Measurements from ENCODE around the gene EMX1.
A peak's percentile ranks its signal among the peaks of the same experiment; 100 is the strongest.

EMX1 gene

DNA sequence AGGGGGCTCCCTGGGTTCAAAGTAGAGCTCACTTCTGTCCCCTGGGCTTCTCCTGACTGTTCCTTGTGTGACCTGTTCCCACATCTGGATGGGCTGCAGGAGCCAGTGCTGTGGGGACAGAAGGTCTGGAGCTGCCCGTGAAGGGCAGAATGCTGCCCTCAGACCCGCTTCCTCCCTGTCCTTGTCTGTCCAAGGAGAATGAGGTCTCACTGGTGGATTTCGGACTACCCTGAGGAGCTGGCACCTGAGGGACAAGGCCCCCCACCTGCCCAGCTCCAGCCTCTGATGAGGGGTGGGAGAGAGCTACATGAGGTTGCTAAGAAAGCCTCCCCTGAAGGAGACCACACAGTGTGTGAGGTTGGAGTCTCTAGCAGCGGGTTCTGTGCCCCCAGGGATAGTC lies 15.5 kb downstream of the EMX1 start:
- no peak for FAIRE-seq
- DNase-seq (ENCODE audit: insufficient read length, low spot score), result no peak
- TF ChIP-seq, protein P1, sequence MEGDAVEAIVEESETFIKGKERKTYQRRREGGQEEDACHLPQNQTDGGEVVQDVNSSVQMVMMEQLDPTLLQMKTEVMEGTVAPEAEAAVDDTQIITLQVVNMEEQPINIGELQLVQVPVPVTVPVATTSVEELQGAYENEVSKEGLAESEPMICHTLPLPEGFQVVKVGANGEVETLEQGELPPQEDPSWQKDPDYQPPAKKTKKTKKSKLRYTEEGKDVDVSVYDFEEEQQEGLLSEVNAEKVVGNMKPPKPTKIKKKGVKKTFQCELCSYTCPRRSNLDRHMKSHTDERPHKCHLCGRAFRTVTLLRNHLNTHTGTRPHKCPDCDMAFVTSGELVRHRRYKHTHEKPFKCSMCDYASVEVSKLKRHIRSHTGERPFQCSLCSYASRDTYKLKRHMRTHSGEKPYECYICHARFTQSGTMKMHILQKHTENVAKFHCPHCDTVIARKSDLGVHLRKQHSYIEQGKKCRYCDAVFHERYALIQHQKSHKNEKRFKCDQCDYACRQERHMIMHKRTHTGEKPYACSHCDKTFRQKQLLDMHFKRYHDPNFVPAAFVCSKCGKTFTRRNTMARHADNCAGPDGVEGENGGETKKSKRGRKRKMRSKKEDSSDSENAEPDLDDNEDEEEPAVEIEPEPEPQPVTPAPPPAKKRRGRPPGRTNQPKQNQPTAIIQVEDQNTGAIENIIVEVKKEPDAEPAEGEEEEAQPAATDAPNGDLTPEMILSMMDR (IDR thresholded peaks at IDR 0.05; ENCODE audit: insufficient read depth, missing control alignments), result no peak

DNA sequence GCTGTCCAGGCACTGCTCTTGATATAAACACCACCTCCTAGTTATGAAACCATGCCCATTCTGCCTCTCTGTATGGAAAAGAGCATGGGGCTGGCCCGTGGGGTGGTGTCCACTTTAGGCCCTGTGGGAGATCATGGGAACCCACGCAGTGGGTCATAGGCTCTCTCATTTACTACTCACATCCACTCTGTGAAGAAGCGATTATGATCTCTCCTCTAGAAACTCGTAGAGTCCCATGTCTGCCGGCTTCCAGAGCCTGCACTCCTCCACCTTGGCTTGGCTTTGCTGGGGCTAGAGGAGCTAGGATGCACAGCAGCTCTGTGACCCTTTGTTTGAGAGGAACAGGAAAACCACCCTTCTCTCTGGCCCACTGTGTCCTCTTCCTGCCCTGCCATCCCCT lies 15.9 kb downstream of the EMX1 start:
- no peak for DNase-seq (ENCODE audit: insufficient read length, low spot score)
- FAIRE-seq, result no peak
- TF ChIP-seq, protein P1 (IDR thresholded peaks at IDR 0.05; ENCODE audit: insufficient read depth, missing control alignments), result no peak

DNA sequence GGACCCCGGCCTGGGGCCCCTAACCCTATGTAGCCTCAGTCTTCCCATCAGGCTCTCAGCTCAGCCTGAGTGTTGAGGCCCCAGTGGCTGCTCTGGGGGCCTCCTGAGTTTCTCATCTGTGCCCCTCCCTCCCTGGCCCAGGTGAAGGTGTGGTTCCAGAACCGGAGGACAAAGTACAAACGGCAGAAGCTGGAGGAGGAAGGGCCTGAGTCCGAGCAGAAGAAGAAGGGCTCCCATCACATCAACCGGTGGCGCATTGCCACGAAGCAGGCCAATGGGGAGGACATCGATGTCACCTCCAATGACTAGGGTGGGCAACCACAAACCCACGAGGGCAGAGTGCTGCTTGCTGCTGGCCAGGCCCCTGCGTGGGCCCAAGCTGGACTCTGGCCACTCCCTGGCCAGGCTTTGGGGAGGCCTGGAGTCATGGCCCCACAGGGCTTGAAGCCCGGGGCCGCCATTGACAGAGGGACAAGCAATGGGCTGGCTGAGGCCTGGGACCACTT lies 16.4 kb downstream of the EMX1 start:
- no peak for DNase-seq (ENCODE audit: insufficient read length, low spot score)
- FAIRE-seq, result no peak
- TF ChIP-seq, protein P1 (IDR thresholded peaks at IDR 0.05; ENCODE audit: insufficient read depth, missing control alignments), result no peak

DNA sequence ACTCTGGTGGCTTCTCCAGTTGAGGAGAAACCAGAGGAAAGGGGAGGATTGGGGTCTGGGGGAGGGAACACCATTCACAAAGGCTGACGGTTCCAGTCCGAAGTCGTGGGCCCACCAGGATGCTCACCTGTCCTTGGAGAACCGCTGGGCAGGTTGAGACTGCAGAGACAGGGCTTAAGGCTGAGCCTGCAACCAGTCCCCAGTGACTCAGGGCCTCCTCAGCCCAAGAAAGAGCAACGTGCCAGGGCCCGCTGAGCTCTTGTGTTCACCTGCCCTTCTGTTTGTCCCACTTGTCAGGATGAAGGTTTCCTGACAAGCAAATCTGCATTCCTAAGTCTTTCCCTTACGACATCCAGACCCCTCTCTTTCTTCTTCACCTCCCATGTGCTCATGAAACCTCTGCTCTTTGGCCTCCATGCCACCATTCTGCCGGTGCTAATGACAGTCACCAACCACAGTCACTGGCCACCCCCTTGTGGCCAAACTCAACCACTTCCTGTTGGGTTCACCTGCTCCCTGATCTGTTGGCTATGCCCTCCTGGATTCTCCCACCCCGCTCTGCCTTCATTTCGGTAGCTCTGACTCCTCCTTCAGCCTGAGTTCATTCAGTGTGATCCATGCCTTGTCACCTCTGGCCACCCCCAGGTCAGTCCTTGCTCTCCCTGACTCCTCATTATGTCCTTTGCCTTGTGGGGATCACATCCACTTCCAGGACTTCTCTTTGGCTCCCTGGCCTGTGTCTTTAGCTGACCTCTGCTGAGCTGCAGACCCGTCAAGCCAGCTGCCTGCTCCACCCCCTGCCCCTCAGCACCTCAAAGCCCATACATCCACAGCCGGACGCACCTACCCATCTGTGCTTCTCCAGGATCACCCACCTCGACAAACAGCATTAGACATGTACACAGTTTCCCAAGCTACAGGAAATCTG lies 17.6 kb downstream of the EMX1 start:
- DNase-seq (ENCODE audit: insufficient read length, low spot score), result no peak
- FAIRE-seq, result no peak
- TF ChIP-seq, protein P1 (IDR thresholded peaks at IDR 0.05; ENCODE audit: insufficient read depth, missing control alignments), result peak; percentile 35

DNA sequence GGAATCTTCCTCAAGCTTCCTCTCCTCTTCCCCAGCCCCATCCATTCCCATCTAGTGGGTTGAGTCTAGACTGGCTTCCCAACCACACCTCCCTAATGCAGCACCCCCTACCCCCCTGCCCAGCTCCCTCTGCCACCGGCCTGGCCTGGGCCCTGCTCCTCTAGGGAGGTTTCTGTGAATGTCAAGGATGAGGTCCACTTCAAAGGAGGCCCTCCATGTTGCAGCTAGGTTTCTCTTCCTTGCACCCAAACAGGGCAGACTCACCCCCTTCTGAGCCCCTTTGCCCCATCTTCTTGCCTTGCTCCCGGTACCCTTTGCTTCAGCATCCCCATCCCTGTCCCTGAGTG lies 18.3 kb downstream of the EMX1 start:
- TF ChIP-seq, protein P1 (IDR thresholded peaks at IDR 0.05; ENCODE audit: insufficient read depth, missing control alignments), result no peak
- no peak for FAIRE-seq

DNA sequence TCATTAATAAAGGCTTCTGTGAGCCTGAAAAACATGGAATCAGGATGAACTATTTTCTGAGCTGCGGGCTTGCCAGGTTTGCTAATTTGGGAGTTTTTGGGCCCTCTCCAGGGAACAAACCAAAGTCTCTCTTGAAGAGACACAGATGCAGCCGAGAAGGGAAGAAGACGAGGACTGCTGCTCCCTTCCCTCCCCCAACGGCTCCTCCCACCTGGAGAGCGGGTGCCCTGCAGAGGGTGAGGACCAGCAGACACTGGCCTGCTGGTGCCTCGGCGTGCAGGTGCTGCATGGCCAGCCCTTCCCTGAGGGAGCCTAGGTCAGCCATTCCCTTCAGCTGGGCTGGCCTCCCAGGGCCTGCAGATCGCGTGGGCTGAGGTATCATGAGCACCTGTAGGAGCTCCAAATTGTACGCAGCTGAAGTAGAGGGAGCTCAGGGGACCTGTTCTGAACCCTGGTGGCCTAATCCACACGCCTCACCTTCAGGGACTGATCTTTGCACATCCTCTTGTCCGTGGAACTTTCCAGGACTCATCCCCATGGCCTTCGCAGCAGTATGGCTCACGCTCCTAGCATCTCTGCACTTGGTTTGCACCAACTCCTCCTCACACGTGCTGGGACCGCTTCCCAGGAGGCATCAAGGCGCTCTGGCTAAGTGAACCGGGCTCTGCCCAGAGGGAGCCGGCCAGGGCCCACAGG lies 19.5 kb downstream of the EMX1 start:
- TF ChIP-seq, protein P1 (IDR thresholded peaks at IDR 0.05; ENCODE audit: insufficient read depth, missing control alignments), result no peak
- FAIRE-seq (no peak), DNase-seq (ENCODE audit: insufficient read length, low spot score) (no peak)

More for the DNA sequence above, 18.3 kb downstream of the EMX1 start:
- no peak for DNase-seq (ENCODE audit: insufficient read length, low spot score)

DNA sequence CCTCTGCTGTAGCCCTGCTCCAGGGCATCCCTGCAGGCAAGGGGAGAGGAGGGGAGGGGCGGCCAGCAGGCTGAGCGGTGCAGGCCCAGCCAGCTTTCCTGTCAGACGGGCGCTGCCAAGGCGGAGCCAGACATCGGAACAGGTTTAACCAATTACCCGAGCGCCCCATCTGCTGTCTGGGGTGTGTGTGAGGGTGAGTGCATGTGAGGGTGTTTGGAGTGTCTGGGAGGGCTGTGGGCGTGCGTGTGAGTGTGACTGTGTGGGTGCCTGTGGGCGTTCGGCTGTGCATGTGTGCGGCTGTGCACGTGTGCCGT lies 20.0 kb downstream of the EMX1 start:
- FAIRE-seq, result no peak

More for the DNA sequence above, 20.0 kb downstream of the EMX1 start:
- TF ChIP-seq, protein P1 (IDR thresholded peaks at IDR 0.05; ENCODE audit: insufficient read depth, missing control alignments), result no peak
- DNase-seq (ENCODE audit: insufficient read length, low spot score), result no peak

Data from D721Med (cell line).